NCI-H2081 treated with DMSO at 0.1 percent for 48 hours (cell line): Measurements from ENCODE around the gene IL37.

Experiments
- DNase-seq: peaks from one replicate; lab custom pipeline; 2025; lab: John Stamatoyannopoulos, UW

IL37 gene, protein sequence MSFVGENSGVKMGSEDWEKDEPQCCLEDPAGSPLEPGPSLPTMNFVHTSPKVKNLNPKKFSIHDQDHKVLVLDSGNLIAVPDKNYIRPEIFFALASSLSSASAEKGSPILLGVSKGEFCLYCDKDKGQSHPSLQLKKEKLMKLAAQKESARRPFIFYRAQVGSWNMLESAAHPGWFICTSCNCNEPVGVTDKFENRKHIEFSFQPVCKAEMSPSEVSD

DNA sequence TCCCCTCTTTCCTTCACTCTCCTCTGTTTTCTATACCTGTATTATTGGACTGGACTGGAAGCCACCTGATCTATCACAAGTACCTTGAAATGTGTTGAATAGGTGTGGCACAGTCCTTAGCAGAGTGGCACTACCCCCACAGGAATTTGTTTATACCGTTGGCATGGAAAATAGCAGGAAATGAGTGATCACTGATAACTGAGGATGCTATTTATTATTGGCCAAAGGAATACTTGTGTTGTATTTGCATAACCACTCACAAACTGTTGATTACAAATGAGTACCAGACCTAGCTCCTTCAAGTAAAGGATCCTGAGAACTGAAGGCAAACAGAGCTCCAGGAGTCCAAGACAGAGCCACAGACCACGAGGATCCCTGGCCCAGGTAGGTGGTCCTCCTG, at the start of gene IL37:
Gene IL37, plus strand, starts transcription at position 301 of the 400 bp plus-strand sequence. CDS start 1,848 bp downstream, outside the sequence.
- DNase-seq = no peak

DNA sequence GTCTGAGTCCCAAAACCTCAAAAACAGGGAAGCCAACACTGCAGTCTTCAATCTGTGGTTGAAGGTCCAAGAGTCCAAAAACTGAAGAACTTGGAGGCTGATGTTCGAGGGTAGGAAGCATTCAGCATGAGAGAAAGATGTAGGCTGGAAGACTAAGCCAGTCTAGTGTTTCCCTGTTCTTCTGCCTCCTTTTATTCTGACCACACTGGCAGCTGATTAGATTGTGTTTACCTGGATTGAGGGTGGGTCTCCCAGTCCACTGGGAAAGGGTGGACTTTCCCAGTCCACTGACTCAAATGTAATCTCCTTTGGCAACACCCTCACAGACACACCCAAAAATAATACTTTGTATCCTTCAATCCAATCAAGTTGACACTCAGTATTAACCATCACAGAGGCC, 46.9 kb upstream of the IL37 start:
- no peak for DNase-seq

DNA sequence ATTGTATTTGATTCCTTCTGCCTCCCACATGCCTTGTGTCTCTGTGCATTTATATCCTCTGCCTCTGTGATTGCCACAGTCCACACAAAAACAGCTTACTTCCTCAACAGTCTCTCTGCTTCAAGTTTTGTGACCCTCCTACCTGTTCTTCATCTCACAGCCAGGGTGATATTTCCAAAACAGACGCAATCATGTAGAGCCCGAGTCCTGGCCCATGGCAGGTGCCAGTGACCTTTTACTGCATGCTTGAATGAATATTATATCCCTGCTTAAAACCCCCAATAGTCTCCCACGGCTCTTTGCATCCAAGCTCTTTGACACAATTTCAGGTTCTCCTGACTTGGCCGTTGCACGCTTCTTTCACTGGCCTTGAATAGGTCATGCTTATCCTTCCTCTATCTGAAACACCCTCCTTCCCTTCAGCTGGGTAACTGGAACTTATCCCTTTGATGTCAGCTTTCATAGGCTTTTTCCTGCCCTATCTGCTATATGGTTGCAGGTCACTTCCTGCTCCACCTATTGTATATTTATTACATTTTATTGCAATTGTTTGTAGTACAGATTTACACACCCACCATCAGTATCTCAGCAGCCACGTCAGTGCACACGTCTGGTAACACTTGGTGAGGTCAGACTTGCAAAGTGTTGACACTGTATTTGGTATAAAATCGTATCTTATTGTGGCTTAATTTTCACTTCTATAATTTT, 44.7 kb upstream of the IL37 start:
- no peak for DNase-seq

DNA sequence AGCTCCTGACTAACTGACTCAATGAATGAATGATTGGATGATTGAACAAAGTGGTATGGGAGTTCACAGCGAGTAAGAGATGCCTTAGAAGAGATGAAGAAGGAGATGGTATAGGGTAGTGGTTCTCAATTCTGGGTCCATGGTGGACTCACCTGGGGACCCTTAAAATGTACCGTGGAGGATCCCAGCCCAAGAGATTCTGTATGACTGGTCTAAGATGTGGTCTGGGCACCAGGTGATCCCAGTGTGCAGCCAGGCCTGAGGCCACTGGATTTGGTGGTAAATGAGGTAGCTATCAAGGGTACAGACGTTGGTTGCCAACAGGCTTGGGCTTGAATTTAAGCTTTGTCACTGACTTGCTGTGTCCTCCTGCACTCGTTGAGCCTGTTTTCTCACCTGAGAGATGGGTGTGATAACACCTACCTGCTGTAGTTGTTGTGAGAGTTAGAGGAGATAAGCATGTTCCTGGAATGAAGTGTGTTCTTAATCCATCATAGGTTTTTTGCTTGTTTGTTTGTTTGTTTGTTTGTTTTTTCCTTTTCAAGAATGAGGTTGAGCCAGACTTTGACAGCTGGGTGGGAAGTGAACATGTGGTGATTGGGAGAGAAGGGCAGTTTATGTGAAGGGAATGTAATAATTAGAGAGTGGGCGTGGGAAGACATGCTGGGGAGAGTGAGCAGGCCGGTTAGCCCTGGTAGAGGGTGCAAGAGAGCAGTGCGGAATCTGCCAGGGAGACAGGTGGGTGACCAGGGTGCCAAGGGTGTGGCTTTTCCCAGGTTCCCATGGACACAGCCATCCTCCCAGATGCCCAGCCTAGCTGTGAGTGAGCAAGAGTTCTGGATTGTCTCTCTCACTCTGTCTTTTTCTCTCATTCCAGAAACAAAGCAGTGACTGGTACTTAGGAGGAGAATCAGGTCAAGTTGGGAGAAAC, 43.0 kb upstream of the IL37 start:
- DNase-seq = no peak

DNA sequence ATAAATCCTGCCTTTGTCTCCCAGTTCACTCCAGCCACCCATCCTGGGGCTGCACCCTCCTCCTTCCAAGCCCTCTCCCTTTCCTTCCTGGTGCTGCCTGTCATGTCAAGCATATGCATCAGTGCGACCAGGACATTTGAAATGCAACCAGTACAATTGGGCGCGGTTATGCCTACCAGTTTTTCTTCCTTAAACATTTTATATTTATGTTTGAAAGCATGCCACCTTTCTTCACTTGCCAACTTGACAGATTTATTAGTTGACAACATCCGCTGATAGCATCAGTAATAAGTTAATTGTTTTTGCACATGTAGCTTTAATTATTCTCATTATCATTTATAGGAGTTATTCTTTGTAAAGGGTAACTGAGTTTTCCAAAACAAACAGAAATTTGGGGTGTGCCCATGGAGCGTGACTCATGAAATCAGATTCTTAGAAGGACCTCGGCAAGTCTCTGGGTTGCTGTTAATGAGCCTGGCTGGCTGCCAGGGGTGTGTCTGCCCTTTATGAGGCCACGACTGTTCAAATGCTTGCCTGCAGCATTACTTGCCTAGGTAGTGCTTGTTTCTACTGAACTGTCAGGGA, 41.6 kb upstream of the IL37 start:
- no peak for DNase-seq

DNA sequence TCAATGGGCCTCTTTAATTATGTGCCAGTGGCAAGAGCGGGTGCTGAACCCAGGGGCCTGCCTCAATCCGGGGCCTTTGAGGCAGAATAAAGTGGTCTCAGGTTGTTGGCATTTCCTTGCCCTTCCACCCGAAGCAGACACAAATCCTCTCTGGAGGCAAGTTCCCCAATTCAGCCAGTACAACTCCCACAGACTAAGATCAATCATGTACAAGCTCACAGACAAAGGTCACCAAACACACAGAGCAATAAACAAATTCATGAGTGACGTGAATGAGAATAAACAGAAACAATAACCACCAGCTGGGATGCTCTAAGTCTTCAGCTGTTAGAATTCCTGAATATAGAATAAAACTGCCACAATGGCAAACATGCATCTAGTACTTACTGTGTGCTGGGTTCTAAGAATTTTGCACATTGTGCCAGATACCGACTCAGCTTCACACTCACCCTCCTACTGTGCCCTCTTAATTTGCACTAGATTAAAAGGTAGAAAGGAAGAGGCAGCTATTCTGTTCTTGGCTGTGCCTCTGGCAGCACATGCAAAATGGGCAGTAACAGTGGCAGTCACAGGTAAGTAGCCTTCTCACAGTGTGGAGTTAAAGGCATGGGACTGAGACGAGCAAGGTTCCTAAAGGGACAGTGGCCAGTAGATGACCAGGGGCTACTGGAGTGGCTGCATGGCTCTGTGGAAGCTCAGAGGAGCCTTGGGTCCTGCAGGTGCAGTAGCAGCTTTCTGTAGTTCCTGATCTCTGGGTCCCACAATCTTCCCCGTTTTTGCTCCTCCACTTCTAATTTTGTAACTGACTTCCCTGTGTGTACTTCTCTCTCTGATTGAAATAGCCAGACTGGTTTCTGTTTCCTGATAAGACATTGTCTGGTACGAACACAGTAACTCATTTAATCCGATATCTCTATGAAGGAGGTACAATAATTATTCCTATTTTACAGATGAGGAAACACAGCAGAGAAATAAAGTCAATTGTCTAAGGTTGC, 39.8 kb upstream of the IL37 start:
- DNase-seq = no peak

DNA sequence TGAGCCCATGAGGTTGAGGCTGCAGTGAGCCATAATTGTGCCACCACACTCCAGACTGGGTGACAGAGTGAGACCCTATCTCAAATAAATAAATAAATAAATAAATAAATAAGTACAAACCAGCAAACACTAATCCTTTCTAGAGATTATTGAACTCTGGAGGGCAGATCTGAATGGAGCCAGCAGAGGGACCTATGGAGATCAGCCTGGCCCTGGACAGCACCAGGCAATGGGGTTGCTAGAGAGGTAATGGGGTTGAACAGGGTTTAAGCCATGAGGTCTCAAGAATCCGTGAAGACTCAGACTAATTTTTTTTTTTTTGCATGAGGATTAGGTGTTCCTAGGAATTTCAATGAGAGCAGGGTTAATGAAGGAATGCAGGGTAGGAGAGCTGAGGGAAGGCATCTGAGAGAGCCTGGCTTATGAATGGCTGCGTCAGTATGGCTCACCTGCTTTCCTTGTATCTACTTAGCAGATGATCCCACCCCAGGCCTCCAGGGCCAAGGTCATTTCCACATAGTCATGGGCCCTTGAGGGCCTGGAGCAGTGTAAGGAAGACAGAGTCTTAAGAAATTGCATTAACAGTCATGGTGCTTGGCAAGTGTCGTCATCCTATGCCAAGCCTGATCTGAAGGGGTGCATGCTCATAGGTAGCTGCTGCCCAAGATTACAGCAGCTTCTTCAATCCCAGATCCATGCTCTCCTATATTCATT, 34.6 kb upstream of the IL37 start:
- DNase-seq = no peak

DNA sequence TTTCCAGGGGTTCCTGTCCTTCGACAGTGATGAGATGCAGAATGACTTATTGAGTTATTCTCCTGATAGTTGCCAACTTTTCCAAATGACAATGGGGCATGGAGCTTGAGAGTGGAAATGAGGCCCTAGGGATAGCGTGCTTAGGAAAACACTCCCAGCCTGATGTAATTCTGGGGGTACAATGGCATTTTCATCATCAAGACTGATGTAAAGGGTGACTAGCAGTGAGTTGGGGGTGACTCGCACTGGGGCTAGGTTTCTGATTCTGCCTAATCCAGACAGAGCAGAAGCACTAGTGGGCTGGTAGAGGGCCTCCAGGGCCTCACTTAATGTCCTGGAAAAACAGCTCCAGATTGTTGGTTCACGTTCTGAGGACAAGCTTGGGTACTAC, 34.0 kb upstream of the IL37 start:
- no peak for DNase-seq

DNA sequence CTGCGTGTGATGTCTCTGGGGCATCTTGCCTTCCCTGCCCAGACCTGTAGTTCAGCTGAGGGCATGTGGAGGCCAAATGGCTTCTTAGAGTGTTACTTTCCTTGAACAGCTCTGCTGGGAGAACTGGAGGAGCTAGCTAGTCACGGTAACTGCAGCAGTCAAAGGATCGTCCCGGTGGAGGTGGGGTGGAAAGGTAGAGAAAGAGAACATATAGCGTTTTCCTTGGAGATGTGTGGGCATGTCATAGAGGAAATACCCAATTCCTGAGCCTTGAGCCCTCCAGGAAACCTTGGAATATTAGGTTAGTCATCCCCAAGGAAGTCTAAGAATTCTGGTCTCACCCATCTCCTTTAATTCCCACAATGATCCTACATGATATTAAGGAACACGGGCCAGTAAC, 33.5 kb upstream of the IL37 start:
- no peak for DNase-seq

DNA sequence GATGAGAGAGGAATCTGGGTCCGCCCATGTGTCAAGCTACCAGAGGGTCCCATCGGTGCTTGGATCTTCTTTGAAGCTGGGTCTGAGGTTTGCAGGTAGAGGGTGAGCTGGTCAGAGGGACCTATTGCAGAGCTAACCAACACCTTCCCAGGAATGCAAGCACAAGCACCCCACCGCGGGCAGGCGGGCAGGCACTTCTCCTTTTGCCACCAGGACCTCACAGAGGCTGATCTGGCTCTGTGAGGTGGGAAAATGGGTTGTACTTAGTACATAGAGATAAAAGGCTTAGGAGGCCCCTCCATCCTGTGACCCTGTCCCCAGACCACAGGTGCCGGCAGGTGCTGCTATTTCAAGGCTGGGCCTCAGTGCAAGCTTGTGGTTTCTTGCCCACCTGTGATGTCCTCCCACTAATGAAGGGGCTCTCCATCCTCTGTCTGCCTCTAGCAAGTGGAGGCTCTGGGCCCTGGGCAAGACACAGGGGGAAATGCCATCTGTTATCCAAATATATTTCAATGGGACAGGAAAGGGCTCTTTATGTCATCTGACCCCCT, 31.4 kb upstream of the IL37 start:
- DNase-seq = no peak

DNA sequence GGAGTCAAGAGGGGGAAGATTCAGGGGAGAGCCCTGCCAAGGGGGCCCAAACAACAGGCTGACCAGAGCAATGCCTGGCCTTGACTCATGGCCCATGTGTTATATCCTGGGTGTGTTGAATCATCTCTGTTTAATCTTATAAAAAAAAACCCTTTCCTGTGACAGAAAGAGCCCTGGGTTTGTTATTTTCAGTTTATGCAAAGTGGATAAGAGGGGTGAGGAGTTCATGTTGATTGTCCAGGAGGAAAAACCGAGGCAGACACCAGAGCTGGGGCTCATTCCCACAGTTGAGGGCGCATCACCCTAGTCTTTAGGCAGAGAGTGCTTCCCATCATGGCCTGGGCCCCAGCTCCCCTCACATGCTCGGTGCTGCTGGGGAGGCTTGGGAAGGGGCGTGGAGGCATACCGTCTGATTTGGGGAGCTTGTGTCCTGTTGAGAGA, 30.9 kb upstream of the IL37 start:
- no peak for DNase-seq

DNA sequence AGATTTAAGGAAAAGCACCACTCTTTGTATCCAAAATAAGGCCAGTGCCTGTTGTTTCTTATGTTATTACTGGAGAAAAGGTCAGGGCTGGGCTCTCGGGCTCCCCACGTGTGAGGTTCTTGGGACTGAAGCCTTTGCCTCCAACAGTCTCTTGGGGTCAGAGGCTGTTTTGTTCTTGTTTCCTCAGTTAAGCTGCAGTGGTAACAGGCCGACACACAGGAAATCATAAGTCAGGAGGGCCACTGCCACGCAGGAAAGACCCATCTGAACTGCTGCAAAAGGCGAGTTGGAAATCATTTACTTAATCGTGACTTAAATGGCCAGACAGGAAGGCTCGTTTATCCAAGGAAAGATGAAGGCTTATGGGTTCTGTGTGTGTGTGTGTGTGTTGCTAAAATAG, 30.3 kb upstream of the IL37 start:
- no peak for DNase-seq

DNA sequence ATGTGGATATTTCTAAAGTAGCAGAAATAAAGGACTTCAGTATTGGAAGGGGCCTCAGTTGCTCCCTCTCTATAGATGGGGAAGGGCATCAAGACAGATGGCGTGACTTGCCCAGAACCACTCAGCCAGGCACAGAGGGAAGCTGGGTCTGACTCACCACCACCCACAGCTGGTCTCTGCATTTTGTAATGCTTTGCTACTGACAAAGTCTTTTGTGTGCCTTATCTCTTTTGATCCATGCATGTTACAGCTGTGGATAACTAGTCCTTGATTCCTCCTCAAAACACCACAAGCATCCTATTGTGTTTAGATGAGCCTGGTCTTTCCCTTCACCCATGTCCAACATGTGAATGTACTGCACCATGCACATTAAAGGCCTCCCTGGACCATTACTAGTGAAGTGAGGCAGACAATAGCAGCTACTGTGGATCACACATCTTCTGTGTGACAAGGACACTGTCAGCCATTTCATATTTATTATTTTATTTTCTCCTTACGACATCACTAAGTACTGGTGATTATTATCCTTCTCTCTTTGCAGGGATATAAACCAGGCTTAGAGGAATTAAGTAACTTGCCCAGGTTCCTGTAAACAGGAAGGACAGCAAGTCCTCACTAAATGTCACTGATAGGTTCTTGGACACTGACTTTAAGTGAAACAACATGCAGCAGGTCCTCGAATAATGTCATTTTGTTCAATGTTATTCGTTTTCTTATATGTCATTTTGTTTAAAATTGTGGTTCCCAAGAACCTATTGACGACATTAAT, 29.6 kb upstream of the IL37 start:
- no peak for DNase-seq

DNA sequence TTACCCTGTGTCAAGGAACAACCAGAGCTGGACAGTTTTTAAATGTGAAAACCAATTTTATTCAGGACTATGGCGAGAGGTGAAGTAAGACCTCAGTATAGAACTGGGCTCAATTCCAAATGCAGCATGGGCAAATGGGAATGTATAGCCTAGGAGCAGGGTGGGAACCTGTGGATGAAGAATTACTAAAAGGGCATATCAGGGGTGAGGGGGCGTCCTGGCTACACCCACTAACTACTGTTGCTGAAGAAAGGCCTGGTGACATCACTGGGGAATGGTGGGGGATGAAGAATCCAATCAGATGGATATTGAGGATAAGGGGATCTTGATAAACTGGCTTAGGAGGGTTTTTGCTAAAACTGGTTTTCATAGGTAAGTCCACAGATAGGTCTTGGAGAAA, 27.3 kb upstream of the IL37 start:
- no peak for DNase-seq

DNA sequence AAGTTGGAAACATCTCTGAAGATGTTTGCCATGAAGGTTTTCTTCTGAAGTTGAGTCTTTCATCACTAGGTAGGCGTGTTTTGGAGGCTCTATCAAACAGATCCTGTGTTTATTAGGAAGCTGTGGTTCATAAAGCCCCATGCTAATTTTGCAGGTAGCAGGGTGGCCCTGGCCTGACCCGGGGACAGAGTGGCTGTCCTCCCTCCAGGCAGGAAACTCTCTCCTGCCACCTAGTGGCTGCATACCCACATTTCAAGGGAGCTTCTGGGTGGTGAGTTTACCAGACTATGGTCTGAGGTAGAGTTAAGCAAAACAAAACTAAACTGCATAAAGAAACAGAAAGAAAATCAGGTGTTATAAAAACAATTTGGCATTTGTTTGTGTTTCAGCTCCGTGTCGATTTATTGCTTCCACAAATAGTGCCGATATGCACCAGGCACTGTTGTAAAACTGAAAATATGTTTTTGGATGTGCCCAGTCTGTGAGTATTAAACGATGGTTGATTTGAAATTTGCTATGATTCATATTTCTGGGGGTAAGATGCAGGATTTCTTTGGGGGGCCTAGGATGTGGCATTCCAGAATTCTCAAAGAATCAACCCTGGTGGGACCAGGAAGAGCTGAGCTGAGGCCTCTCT, 26.0 kb upstream of the IL37 start:
- no peak for DNase-seq

DNA sequence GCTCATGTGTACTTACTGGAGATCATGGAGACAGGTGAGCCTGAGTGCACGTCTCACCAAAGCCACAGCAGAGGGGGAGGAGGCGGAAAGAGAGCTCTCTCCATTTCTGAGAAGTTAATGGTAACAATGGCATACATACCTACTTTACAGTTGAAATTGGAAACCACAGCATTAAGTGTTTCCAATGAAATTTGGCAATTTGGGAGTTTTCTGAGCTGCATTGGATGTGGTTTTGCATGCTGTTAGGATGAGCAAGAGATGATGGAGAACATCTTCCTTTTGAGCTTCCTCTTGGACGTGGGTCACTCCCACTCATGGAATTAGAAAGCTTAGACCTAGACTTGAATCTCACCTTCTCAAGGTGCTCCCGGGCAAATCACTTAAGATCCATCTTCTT, 25.5 kb upstream of the IL37 start:
- DNase-seq = no peak

DNA sequence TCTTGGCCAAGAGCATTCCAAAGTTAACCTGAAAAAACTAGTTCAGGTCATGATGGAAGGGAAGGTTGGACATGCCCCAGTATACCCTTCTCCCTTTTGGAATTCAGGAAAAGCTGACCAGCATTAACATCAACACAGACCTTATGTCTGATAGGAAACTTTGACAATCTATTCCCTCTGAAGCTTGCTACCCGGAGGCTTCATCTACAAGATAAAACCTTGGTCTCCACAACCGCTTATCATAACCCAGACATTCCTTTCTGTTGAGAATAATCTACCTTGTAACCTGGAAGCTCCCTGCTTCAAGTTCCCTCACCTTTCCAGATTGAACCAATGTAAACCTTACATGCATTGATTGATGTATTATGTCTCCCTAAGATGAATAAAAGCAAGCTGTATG, 24.7 kb upstream of the IL37 start:
- DNase-seq = no peak

DNA sequence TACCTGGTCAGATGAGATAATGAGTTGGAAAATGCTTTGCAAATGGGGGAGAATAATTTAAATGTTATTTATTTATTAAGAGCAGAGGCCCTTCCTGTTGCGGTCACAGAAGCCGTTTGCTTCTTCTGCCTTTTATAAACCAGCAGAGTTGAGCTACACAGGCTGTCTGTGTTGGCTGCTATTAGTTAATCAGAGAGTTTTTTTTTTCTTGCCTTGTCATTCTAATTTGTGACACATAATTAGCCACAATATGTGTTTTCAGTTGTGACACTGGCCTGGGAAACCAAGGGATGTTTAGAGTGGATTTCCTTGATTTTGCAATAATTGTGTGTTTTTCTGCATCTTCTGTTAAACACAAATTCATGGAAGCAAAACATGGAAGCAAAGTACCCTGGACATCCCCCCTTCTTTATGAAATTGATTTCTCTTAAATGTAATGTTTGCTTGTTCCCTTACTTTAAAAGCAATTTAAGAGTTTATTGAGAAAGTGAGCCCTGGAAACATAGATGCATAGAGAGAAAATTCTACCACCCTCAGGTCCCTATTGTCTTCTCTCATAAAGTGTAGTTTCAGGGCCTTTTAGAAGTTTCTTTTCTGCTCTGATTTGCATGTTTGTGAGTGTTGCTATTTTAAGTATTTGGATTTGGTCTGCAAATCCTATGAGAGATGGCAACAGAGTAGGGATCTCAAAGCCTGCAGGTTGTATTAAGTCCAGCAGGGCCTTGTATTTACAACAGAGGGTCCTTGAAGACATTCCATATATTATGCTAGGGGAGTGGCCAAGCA, 22.8 kb upstream of the IL37 start:
- DNase-seq = no peak
